Measurements from ENCODE around the gene PPP1R3C. TPM values are rescaled to one million over a fixed set of nuclear protein-coding genes. Genes with fewer than 3 reads are reported as not detected.

The PPP1R3C gene
- total RNA-seq, 2 experiments from 2014 or later: not detected

- Histone ChIP-seq H3K9me2 (ENCODE audit: insufficient read depth, low read length) (no peaks in the 10 kb centered on the region), H3K36me3 (ENCODE audit: insufficient read depth, low read length) (no peaks in the 10 kb centered on the region), H3K4me3 (ENCODE audit: low read depth, low read length, poor library complexity, severe bottlenecking) (no peak overlapping the region), H3K9me3 (ENCODE audit: low read length) (no peaks in the 10 kb centered on the region), H2AFZ (ENCODE audit: low read length) (no peak overlapping the region), H3K4me1 (ENCODE audit: insufficient read depth, low read length, poor library complexity, severe bottlenecking) (no peaks in the 10 kb centered on the region), H3K79me2 (ENCODE audit: insufficient read depth, low read depth, low read length) (no peaks in the 10 kb centered on the region), H4K20me1 (ENCODE audit: insufficient read depth, low read length) (no peaks in the 10 kb centered on the region), H3K4me2 (ENCODE audit: low read length) (no peak overlapping the region), H3K27ac (ENCODE audit: low read depth, low read length, poor library complexity, severe bottlenecking) (no peak overlapping the region)
- TF ChIP-seq CTCF (conservative IDR thresholded peaks at IDR 0.05; ENCODE audit: low read length) (no peak), EZH2phosphoT487 (IDR thresholded peaks at IDR 0.05; ENCODE audit: borderline replicate concordance, low read depth, low read length) (no peak)
- ChIA-PET POLR2A (no interaction called here), CTCF (ENCODE audit: unreplicated experiment) (no interaction called here)
- no TSS peak for BruUV-seq (replicated peaks)
- intact Hi-C loops (cut with micrococcal nuclease; ENCODE audit: unreplicated experiment): no loop called here
- DNase-seq (ENCODE audit: low spot score): no peak
Measured at GRCh38 chr10:91582153-91582554, 50.7 kb downstream of the PPP1R3C start.

GRCh38 chr10:91579329-91579985, 53.4 kb downstream of the PPP1R3C start:
- no peaks in the 10 kb centered on the region for H3K9me2 ChIP-seq (ENCODE audit: insufficient read depth, low read length)
- no peaks in the 10 kb centered on the region for H3K36me3 ChIP-seq (ENCODE audit: insufficient read depth, low read length)
- ChIA-PET CTCF (ENCODE audit: unreplicated experiment) (no interaction called here), POLR2A (interaction anchor here (1.1 kb wide), 1 partner anchor 12 kb away, joined by 3 read pairs; no protein-coding TSS in a partner anchor)
- no peak overlapping the region for H2AFZ ChIP-seq (ENCODE audit: low read length)
- TF ChIP-seq EZH2phosphoT487 (IDR thresholded peaks at IDR 0.05; ENCODE audit: borderline replicate concordance, low read depth, low read length) (no peak), CTCF (conservative IDR thresholded peaks at IDR 0.05; ENCODE audit: low read length) (no peak)
- intact Hi-C loops (cut with micrococcal nuclease; ENCODE audit: unreplicated experiment): no loop called here
- no peaks in the 10 kb centered on the region for H3K79me2 ChIP-seq (ENCODE audit: insufficient read depth, low read depth, low read length)
- no peak overlapping the region for H3K4me3 ChIP-seq (ENCODE audit: low read depth, low read length, poor library complexity, severe bottlenecking)
- no peaks in the 10 kb centered on the region for H3K4me1 ChIP-seq (ENCODE audit: insufficient read depth, low read length, poor library complexity, severe bottlenecking)
- no TSS peak for BruUV-seq (replicated peaks)
- no peaks in the 10 kb centered on the region for H4K20me1 ChIP-seq (ENCODE audit: insufficient read depth, low read length)
- no peaks in the 10 kb centered on the region for H3K9me3 ChIP-seq (ENCODE audit: low read length)
- no peak for DNase-seq (ENCODE audit: low spot score)
- no peak overlapping the region for H3K4me2 ChIP-seq (ENCODE audit: low read length)
- no peak overlapping the region for H3K27ac ChIP-seq (ENCODE audit: low read depth, low read length, poor library complexity, severe bottlenecking)

Other genes starting within 250 kb of the PPP1R3C start
- 0.16 TPM in 1 of 2 replicates, not detected in the other for gene HECTD2, start 222.7 kb downstream of the PPP1R3C start, total RNA-seq (2014; rRNA removed; shearing (Covaris generic))
- 0.68 and 0.78 TPM in 2 replicates for gene HECTD2, start 222.7 kb downstream of the PPP1R3C start, total RNA-seq (2022)
- 18.0 and 20.0 TPM in 2 replicates for gene TNKS2, start 165.4 kb upstream of the PPP1R3C start, total RNA-seq (2014; rRNA removed; shearing (Covaris generic))
- gene TNKS2, start 165.4 kb upstream of the PPP1R3C start, total RNA-seq (2022): 31.3 and 32.1 TPM in 2 replicates

Measured in OCI-LY7 (cell line).